Subcutaneous abdominal adipose tissue (tissue), 5 donors: ENCODE data around the gene RAB4B.

Experiments
- H3K27ac ChIP-seq: one replicate; pipeline ENCODE4 v1.7.0; 2013; ENCODE audit warnings: low read depth, mild to moderate bottlenecking, inconsistent platforms, low read length, moderate library complexity
- H3K27me3 ChIP-seq, 5 donors: one replicate each; pipeline ENCODE4 v1.7.0; 2013; ENCODE audit warnings: low read length in 5 of 5, inconsistent platforms in 1 of 5; ENCODE audit not compliant: control insufficient read depth in 5 of 5, insufficient read depth in 4 of 5
- H3K36me3 ChIP-seq, 5 donors: one replicate each; pipeline ENCODE4 v1.7.0; 2013; ENCODE audit warnings: low read length in 5 of 5; ENCODE audit not compliant: control insufficient read depth in 5 of 5, insufficient read depth in 5 of 5
- H3K4me1 ChIP-seq, 5 donors: one replicate each; pipeline ENCODE4 v1.7.0; 2013; ENCODE audit warnings: low read length in 5 of 5, mild to moderate bottlenecking in 3 of 5, moderate library complexity in 1 of 5; ENCODE audit not compliant: control insufficient read depth in 5 of 5, insufficient read depth in 5 of 5
- H3K4me3 ChIP-seq, 5 donors: one replicate each; pipeline ENCODE4 v1.7.0; 2013; ENCODE audit warnings: low read length in 5 of 5, low read depth in 1 of 5
- H3K9ac ChIP-seq, 5 donors: one replicate each; pipeline ENCODE4 v1.7.0; 2013; ENCODE audit warnings: low read length in 5 of 5, mild to moderate bottlenecking in 4 of 5, moderate library complexity in 3 of 5
- H3K9me3 ChIP-seq, 5 donors: one replicate each; pipeline ENCODE4 v1.7.0; 2013; ENCODE audit warnings: low read length in 5 of 5; ENCODE audit not compliant: control insufficient read depth in 5 of 5
- donor health status: healthy.
- donor health status: healthy.
- donor health status: healthy.
- donor health status: healthy.
- donor health status: healthy.

The RAB4B gene

DNA sequence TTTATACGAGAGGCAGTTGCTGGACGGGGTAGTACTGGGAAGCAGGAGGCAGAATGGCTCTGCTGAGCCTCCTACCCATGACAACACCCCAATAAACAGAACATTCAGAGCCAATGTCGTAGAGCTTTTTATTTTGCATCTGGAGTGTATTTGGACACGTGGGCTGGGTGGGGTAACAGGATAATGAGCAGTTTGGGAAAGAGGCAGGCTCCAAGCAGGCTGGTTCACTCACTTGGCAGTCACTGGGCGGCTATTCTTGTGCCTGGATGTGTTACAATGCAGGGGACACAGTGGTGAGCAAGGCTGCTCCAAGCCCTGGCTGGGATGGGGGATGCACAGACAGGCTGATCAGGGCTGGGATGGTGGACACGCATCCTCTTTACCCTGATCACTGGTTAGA, 37.3 kb upstream of the RAB4B start:
- H3K4me3 ChIP-seq: peak overlapping the region in 2 of 5 donors; percentile 11 to 32
- peaks cover 0 to 62% (median 56%) of the 10 kb centered on the region in 5 donors for H3K36me3 ChIP-seq
- no peak overlapping the region for H3K9ac ChIP-seq
- peaks cover 0 to 21% (median 20%) of the 10 kb centered on the region in 5 donors for H3K4me1 ChIP-seq
- H3K9me3 ChIP-seq: no peaks in the 10 kb centered on the region
- no peaks in the 10 kb centered on the region for H3K27me3 ChIP-seq
- H3K27ac ChIP-seq: peak overlapping the region; percentile 54

DNA sequence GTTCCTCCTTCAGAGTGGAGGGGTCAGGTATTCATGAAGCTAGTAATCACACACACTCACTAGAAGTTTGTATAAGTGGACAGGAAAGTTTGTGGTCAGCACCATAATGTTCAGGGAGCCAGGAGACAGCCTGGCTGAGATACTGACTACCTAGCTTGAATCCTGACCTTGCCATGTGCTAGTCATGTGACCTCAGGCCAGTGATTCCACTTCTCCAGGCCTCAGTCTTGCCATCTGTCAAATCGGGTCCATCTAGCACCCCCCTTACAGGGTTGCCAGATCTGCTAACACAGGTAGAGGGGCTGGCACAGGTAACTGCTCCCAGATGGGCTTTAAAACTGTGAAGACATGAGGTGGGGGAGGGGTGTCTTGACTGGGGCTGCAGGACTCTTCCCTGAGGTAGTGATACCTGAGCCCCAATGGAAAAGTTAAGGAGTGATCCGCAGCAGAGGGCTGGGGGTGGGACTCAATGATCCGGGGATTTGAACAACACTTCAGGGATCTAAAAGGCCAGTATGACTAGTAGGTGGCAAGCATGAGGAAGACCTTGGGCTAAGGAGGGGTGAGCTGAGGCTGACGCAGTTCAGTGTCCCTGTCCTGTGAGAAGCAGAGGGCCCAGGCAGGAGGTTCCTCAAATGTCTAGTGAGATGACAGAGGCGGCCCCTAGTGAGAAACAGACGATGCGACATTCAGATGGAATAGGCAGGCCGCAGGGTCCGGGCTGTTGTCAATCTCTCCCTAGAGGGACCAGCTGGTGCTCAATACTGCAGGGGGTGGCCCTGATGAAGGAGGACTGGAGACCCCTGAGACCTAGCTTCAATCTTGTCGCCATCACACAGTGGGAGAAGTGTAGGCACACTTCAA, 36.3 kb upstream of the RAB4B start:
- Histone ChIP-seq H3K4me3 (no peak overlapping the region), H3K27ac (no peak overlapping the region), H3K36me3 (peaks cover 0 to 53% (median 47%) of the 10 kb centered on the region in 5 donors), H3K4me1 (peaks cover 0 to 21% (median 20%) of the 10 kb centered on the region in 5 donors), H3K9me3 (no peaks in the 10 kb centered on the region), H3K9ac (no peak overlapping the region), H3K27me3 (no peaks in the 10 kb centered on the region)

DNA sequence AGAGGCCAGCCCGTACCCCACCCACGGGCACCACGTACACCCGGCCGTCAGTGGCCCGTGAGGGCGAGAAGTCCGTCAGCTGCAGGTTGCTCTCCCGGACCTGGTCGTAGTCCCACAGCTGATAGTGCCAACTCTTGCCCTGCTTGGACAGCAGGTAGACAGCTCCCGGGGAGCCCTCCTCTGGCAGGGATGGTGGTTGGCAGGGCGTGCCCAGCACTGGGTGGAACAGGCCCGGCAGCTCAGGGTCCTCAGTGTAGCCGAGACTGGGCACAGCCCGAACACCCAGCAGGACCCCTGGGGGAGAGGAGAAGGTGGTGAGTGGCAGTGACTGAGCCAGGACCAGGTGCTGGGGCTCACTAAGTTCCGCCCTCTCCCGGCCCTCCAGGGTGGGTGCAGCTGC, 35.6 kb upstream of the RAB4B start:
- H3K27me3 ChIP-seq: no peaks in the 10 kb centered on the region
- H3K4me1 ChIP-seq: peaks cover 0 to 21% (median 20%) of the 10 kb centered on the region in 5 donors
- H3K4me3 ChIP-seq: no peak overlapping the region
- no peak overlapping the region for H3K9ac ChIP-seq
- no peaks in the 10 kb centered on the region for H3K9me3 ChIP-seq
- peaks cover 0 to 45% (median 40%) of the 10 kb centered on the region in 5 donors for H3K36me3 ChIP-seq
- no peak overlapping the region for H3K27ac ChIP-seq

DNA sequence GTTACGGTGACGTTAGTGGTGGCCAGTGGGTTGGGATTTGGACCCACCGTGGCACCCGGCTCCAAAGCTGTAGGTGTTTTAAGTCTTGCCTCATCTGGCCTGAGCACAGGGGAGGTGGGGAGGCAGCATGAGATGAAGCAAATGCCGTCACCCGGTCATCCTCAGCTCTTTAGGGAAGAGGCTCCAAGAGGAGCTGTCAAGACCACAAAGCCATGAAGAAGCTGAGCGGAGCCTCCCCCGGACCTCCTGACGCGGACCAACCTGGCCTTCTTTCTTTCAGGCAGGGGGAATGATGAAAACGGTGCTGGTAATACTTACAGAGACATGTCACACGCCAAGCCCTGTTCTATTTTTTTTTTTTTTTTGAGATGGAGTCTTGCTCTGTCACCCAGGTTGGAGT, 35.2 kb upstream of the RAB4B start:
- Histone ChIP-seq H3K4me3 (no peak overlapping the region), H3K9me3 (no peaks in the 10 kb centered on the region), H3K4me1 (peaks cover 0 to 21% (median 20%) of the 10 kb centered on the region in 5 donors), H3K27me3 (no peaks in the 10 kb centered on the region), H3K36me3 (peaks cover 0 to 42% (median 37%) of the 10 kb centered on the region in 5 donors), H3K9ac (no peak overlapping the region), H3K27ac (no peak overlapping the region)

DNA sequence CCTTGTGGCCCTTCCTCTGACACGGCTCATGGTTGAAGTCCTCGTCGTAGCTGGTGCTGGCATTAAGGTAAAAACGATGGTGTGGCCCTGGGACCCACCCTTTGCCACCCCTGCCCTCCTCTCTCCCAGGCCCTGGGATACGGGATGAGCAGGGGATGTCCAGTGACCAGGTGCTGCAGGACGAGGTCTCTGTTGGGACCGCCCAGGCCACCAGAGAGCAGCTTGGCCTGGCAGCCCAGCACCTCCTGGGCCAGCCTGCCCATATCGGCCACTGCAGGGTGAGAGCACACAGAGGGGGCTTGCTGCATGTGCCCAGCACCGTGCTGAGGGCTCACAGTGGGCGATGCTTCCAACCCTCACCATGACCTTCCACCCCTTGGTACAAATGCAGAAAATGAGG, 34.1 kb upstream of the RAB4B start:
- Histone ChIP-seq H3K27ac (no peak overlapping the region), H3K9me3 (no peaks in the 10 kb centered on the region), H3K4me1 (peaks cover 0 to 28% (median 25%) of the 10 kb centered on the region in 5 donors), H3K36me3 (peaks cover 0 to 36% (median 30%) of the 10 kb centered on the region in 5 donors), H3K9ac (no peak overlapping the region), H3K4me3 (no peak overlapping the region), H3K27me3 (no peaks in the 10 kb centered on the region)

DNA sequence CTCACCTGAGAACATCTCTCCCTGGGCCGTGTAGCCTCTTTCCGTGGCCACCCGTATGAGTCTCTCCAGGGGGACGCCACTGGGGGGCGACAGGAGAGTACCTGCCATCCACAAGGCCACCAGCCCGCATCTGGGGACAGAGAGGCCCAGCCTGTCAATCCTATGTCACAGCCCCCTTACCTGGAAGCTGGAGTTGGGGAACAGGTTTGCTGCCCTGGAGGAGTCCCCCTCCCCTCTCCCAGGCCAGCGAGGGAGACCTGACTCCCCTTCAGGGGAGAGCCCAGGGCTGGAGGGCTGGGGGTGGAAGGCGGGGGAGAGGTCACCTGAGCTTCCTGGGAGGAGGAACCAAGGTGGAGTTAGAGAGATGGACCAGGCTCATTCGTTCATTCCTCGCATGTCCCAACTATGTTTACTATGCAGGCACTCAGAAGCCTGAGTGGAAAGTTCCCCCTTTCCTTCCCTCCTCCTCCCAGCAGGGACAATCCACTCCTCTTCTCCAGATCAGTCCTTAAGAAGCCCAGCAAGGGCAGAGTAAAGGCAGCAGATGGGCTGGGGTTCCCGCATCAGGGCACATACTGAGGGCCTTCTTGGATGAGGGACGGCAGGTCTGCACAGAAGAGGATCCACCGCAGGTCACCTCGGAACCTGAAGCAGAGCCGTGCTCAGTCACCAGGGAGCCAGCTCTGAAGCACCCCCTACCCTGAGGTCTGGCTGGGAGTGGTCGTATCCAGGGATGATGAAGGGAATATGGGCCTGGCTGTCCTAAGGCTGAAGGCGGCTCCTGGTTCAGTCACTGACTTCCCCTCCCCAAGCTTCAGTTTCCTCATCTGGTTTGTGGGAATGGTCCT, 33.3 kb upstream of the RAB4B start:
- Histone ChIP-seq H3K36me3 (peaks cover 0 to 27% (median 21%) of the 10 kb centered on the region in 5 donors), H3K4me1 (peaks cover 0 to 33% (median 32%) of the 10 kb centered on the region in 5 donors), H3K27ac (no peak overlapping the region), H3K4me3 (no peak overlapping the region), H3K9me3 (no peaks in the 10 kb centered on the region), H3K27me3 (no peaks in the 10 kb centered on the region), H3K9ac (no peak overlapping the region)

DNA sequence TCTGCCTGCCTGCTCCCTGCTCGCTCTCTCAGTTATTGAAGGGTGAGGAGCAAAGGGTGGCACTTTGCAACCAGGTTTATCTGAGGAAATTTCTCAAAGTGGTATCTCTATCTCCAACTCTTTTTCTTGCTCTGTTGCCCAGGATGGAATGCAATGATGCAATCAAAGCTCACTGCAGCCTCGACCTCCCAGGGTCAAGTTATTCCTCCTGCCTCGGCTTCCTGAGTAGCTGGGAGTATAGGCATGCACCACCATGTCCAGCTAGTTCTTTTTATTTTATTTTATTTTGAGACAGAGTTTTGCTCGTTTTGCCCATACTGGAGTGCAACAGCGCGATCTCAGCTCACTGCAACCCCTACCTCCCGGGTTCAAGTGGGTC, 32.7 kb upstream of the RAB4B start:
- no peak overlapping the region for H3K27ac ChIP-seq
- H3K4me1 ChIP-seq: peaks cover 0 to 32% (median 29%) of the 10 kb centered on the region in 5 donors
- no peaks in the 10 kb centered on the region for H3K9me3 ChIP-seq
- no peak overlapping the region for H3K4me3 ChIP-seq
- no peaks in the 10 kb centered on the region for H3K27me3 ChIP-seq
- peaks cover 0 to 21% (median 15%) of the 10 kb centered on the region in 5 donors for H3K36me3 ChIP-seq
- H3K9ac ChIP-seq: no peak overlapping the region

DNA sequence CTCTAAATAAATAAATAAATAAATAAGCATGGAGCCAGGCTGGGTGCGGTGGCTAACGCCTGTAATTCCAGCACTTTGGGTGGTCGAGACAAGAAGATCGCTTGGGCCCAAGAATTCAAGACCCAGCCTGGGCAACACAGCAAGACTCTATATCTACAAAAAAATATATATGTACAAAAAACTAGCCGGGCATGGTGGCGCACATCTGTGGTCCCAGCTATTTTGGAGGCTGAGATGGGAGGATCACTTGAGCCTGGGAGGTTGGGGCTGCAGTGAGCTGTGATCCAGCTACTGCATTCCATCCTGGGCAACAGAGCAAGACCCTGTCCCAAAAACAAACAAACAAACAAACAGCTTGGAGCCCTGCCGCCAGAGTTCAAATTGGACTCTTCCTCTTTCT, 30.5 kb upstream of the RAB4B start:
- H3K36me3 ChIP-seq: peaks cover 0 to 11% (median 8%) of the 10 kb centered on the region in 5 donors
- no peaks in the 10 kb centered on the region for H3K9me3 ChIP-seq
- H3K27me3 ChIP-seq: no peaks in the 10 kb centered on the region
- no peak overlapping the region for H3K27ac ChIP-seq
- H3K9ac ChIP-seq: no peak overlapping the region
- peaks cover 0 to 40% (median 39%) of the 10 kb centered on the region in 5 donors for H3K4me1 ChIP-seq
- no peak overlapping the region for H3K4me3 ChIP-seq

DNA sequence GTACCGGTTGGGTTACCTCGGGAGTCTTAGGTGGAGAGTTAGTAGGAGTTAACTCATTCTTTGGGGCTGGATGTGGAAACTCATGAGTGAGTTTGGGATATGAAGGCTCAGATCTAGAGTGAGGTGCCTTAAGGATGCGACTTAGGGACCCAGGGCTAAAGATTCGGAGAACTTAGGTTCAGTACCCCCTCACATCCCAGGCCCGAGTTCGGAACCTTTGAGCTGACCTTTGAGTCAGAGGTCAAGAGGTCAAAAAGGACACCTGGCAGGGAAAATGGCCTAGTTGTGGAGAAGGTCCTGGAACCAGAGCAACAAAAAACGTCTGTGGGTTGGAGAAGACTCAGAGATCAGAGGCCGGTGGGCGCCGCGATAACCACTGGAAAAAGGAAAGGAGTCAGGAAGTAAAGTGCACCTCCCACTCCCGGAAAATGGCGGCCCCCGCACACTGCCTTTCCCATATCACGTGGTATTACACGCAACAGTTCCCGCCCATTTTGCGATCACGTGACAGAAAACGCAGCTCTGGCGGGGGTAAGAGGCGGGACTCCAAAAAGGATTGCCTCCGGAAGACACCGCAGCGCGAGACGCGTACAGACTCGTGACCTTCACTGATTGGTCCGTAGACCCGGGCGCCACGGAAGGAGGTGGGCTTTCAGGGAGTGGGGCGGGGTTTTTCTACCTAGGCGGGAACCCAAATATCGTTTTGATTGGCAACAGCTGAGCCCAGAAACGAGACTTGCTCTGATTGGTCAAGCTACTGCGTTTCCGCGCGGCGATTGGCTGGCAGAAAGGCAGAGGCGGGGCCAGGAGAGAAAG, 27.8 kb upstream of the RAB4B start, which contains the start of gene ACTMAP:
Gene ACTMAP (minus strand): TSS at position 420 of the 816 bp plus-strand sequence. CDS start 674 bp downstream, outside the sequence.
- peaks cover 5 to 58% (median 55%) of the 10 kb centered on the region in 5 donors for H3K4me1 ChIP-seq
- peak within 1 kb of the TSS; percentile 86 to 97 (median 93) for H3K9ac ChIP-seq
- H3K4me3 ChIP-seq: peak within 1 kb of the TSS; percentile 67 to 99 (median 89)
- H3K36me3 ChIP-seq: peaks cover 0 to 3% (median under 1%) of the 10 kb centered on the region in 5 donors
- H3K9me3 ChIP-seq: no peaks in the 10 kb centered on the region
- peak within 1 kb of the TSS; percentile 97 for H3K27ac ChIP-seq
- no peaks in the 10 kb centered on the region for H3K27me3 ChIP-seq
